Ishikawa (cell line): ENCODE results near the gene ZCCHC17.

ENCODE experiments used
- REST ChIP-seq: IDR thresholded peaks from 2 replicates; pipeline ENCODE4 v1.6.1; 2012; ENCODE audit warnings: low read depth, mild to moderate bottlenecking
- YY1 ChIP-seq: IDR thresholded peaks from 2 replicates; pipeline ENCODE4 v1.6.1; 2012; ENCODE audit warnings: low read depth

- TF ChIP-seq REST (no peak), YY1 (no peak)
Measured at GRCh38 chr1:31257213-31257612, 39.6 kb upstream of the ZCCHC17 start.
